NCI-H2227 (cell line): Measurements from ENCODE around the gene ANTXR1.

Experiments
- DNase-seq: peaks from one replicate; lab custom pipeline; 2025; ENCODE audit not compliant: unreplicated experiment; lab: John Stamatoyannopoulos, UW

Gene ANTXR1

DNA sequence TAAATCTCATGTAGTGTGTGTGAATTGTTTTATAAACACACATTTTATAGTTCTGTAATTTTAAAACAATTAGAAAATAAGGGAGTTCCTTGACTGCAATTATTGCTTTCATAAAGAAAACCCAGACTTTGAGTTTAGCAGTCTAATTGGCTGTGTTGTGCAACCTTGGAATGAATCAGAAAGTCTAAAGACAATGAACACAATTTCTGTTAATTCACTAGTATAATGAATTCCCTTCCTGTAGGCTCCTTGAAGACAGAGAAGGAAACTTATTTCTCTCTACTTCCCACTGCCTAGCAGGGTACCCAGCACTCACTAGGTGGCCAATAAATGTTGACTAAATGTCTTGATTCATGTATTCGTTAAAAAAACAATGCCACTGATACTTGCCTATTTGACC, 79.9 kb downstream of the ANTXR1 start:
- DNase-seq: no peak

DNA sequence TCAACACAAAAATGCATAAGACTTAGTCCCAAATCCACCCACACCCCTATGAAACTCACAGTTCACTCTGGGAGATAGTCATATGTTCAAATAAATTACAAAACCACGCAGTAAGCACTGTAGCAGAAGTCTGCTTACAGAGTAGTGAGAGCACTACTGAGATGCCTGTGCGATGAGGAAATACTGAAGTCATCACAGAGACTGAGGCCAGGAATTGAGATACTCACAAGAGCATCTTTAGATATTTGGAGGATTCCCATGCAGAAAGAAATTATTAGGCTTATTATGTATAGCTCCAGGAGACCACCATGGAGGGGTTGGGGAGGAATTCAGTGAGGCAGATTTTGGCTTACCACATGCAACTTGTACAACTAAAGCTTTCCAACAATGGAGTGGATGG, 82.3 kb downstream of the ANTXR1 start:
- no peak for DNase-seq

DNA sequence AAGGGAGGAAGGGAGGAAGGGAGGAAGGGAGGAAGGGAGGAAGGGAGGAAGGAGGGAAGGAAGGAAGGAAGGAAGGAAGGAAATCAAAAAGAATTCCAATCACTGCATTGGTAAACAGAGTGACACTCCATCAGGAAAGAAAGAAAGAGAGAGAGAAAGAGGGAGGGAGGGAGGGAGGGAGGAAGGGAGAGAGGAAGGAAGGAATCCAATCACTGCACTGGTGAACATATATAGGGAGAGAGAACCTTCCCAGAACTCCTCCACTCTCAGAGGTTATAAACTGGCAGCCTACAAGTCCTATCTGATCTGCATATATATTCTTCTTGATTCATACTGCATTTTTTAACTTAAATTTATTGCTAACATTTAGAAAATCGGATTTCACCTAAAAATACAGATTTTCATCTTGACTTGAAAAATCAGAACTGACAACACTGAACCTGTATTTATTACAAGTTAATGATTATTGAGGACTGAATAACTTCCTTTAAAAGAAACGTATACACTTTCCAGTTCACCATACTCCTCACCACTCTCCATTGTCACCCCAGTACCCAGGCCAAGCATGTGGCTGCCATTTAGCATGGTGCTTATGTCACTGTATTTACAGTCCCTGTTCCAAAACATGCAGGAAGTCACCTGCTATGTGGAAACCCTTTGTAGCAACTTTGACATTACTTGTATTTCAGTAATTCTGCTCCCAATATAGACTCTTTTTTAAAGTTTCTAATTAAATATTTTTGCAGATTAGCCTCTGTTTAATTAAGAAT, 83.5 kb downstream of the ANTXR1 start:
- no peak for DNase-seq

DNA sequence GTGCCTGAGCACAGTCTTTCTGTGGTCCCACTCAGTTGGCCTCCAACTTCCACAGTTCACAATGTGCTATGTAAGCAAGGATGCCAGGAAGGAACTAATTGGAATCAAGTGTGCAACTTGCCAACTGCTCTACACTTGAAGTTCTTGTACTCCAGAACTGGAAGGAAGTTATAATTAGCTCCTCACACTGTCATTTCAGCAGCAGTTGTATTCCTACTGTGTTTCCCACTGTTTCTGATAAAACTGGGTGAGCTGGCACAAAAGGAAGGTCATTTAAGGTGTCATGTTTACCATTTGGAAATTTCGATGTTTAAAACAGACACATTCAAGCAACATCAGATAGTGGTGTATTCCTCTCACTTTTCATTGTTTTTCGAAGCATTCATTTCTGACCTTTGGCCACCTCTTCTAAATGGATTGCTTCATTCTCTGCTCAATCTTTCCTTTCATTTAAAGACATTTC, 84.2 kb downstream of the ANTXR1 start:
- DNase-seq: no peak

DNA sequence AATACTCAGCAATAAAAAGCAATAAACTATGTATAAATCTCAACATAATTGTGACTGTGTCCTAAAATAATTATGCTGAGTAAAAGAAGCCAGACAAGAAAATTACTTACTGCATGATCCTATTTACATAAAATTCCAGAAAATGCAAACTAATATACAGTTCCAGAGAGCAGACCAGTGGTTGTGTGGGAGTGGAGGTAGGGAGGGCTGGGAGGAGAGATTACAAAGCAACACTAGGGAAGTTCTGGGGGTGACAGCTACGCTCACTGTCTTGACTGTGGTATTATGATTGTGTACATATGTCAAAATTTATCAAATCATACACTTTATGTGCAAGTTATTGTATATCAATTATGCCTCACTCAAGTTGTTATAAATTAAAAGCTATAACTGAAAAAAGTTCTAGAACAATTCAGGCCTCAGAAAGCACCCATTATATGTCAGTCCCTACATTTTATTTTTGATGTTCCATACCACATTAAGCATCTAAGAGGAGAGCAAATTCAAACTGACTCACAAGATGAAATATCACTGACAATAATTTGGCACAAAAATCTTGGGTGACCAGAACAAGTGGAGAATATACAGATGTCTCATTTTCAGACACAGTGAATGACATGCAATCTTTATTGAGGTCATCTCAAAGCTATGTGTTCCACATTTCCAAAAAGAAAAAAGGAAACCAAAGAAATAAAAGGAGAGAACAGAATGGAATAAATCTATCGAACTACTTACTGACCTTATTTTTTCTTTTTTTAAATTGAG, 85.1 kb downstream of the ANTXR1 start:
- no peak for DNase-seq

DNA sequence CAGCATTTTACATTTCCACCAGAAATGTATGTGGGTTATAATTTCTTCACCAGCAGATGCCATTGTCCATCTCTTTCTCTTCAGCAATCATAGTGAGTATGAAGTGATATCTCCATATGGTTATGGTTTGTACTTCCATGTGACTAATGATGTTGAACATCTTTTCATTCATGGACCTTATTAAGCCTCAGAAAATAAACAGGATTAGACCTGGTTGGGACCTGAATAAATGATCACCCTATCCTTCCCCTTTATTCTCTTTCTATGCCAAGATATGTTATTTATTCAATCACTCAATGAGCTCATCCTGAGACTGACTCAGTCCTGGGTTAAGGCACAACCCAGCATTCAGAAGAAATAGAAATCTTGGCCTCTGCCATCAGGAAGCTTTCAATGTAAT, 86.6 kb downstream of the ANTXR1 start:
- no peak for DNase-seq

DNA sequence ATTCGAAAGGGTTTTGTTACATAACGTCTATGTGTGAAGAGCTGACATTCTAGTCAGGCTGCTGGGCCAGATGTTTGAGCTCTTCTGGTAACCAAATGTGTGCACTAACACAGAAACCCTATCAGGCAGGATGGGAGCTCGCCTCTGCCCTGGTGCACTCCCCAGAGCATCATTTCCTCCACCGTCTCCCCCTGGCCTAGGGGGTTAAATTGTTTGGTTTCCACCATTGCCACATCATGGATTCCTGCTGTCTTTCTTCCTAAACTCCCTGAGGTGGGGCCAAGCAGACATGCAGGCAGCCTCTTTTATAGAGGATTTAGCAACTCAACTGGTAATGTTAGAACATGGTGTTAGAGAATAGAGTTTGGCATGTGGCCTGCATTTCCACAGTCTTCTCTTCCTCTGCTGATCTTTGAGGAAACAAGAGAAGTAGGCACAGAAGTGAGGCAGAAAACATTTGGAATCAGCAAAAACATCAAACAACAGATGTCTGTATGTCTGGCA, 87.3 kb downstream of the ANTXR1 start:
- no peak for DNase-seq

DNA sequence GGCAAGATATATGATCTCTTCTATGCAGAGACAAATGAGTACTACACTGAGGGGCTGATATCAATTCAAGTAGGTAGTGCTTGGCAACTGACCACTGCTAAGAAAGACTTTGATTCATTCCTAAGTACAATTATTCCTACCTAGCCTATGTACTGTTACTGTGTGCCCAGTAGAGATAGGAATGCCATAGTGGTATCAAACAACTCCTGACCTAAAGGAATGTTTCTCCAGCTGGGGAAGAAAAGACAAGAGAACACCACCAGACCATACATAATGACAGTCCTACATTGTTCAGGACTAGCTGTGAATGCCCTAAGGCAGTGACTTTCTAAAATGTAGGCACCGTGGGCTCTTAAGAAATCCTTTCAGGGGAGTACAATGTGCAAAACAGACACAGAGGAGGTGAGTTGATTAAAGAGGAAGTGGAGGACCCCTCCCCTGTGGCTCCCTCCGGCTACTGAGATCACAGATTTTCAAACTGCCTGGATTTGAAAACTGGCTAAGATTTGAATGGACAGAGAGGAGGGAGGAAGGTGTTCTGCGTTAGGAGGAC, 89.1 kb downstream of the ANTXR1 start:
- no peak for DNase-seq

DNA sequence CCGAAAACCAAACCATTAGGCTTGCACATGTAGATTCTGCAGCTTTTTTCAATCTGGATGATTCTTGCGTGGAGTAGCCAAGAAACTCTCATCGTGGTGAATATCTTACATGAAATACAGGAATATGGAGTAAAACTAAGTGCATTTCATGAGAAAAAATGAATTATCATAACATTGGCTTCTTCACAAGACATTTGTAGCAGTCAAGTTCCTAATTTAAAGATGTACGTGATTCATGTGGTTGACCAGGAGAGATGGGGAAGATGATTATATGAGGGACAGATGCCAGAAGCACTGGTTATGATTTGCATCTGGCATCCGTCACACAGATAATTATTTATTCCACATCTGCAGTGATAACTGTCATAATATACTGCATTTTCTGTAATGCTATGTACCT, 90.4 kb downstream of the ANTXR1 start:
- no peak for DNase-seq

DNA sequence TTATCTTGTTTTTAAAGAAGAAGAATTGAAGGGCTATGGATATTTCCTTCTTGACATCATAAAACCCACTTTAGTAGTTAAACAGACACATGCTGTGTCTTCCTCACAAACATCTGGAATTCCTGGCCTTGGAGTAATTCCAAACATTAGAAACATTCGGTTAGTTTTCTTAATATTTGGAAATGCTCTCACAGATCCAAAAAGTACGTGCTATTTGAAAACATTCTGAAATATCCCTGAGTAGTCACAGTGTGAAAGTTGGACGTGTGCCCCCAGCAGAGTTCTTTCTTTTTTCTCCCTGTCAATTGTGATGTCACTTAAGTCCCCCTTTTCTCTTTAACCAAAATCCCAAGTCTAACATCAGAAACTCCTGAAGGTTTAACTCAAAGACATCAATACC, 91.3 kb downstream of the ANTXR1 start:
- DNase-seq: no peak

DNA sequence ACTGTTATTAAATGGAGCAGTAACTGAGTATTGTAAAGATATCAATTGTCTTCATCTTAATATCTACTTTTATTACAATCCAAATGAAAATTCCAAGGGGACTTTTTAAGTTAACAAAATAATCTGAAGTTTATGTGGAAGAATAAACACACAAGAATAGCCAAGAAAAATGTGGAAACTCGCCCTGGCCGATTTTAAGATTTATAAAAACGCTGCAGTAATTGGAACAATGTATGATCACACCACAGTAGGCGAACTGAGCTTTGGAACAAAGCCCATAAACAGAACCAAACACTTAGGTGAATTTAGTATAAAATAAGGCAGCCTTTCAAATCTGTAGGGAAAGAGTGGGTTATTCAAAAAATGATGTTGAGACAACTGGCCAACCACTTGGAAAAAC, 96.3 kb downstream of the ANTXR1 start:
- DNase-seq: no peak

DNA sequence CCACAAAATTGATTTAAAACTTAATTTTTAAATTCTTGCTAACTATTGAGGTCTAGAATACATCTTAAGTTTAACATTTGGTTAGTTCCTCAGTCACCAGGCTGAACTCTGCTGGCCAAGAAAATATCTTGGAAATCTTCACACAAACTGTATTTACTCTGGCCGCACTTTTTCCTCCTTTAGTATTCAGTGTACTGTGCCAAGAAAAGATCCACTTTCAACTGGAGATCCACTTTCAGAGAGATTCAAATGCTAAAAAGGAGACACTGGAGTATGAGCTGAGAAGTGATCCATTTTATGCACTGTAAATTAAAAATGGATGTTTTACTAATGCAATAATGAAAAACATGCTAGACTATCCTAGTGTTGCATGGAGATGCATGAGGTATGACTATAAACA, 98.1 kb downstream of the ANTXR1 start:
- DNase-seq: no peak

DNA sequence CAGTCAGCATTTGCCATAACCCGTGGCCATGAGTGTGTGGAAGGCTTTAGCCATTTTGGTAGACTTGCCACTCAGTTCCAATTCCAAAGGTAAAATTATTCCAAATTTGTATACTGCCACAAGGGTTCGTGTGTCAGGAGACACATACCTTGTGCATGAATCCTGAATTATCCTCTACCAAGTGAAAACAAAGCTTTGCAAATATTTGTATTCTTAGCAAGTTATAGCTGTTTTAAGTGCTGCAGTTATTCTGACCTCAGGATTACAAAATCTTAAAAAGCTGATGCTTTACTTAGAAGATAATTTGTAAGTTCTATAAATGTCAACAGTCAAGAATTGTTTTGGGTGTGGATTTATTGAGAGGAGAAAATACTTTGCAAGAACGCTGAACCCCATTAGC, 100.6 kb downstream of the ANTXR1 start:
- no peak for DNase-seq

DNA sequence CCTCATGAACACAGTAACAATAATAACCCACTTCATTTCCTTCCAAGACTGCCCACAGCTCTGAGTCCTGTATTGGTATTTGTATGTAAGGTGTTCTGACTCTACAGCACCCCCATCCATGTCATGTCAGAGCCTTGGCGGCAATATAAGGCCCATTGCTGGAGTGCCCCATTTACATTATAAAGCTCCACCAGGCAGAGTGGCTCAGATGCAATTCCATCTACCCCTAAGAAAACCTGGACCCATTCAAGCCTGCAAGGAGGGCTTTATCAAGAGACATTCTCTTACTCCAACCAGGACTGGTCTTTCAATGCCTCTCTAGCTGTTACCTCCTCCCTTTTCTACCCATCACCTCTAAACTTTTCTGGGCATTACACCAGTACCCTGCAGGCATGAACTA, 101.6 kb downstream of the ANTXR1 start:
- no peak for DNase-seq

DNA sequence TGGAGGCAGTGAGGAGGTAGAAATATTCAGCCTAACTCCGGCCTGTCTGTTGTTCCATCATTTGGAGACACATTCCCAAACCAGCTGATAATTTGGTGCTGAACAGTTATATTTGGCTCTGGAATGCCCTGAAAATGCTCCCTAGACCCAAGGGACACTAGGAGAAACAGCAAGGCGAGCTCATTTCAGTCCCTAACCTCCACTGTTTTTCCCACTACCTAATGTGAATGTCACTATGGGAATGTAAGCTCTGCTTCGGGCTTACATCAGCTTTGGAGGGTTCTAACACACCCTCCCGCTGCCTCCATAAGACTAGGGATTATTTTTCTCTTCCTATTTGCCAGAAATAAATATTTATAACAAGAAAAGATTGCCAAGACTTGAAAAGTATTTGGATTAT, 103.5 kb downstream of the ANTXR1 start:
- DNase-seq: no peak

DNA sequence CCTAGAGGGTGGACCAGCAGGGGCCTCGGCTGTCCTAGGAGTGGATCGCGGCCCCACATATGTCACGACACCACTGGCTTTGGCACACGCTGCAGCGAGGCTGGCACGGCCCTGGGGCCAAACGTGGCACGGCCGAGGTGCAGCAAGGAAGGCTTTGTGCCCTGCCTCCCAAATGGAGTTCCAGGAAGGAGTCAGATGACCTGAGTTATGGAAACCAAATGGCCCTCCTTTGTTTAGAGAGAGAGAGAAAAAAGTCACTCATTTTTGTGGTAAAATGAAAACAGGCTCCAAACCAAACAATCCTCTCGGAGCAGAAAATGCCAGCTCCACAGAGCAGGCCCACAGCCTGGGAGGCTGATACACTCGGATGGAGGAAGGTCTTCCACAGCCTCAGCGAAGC, 105.6 kb downstream of the ANTXR1 start:
- DNase-seq: no peak

DNA sequence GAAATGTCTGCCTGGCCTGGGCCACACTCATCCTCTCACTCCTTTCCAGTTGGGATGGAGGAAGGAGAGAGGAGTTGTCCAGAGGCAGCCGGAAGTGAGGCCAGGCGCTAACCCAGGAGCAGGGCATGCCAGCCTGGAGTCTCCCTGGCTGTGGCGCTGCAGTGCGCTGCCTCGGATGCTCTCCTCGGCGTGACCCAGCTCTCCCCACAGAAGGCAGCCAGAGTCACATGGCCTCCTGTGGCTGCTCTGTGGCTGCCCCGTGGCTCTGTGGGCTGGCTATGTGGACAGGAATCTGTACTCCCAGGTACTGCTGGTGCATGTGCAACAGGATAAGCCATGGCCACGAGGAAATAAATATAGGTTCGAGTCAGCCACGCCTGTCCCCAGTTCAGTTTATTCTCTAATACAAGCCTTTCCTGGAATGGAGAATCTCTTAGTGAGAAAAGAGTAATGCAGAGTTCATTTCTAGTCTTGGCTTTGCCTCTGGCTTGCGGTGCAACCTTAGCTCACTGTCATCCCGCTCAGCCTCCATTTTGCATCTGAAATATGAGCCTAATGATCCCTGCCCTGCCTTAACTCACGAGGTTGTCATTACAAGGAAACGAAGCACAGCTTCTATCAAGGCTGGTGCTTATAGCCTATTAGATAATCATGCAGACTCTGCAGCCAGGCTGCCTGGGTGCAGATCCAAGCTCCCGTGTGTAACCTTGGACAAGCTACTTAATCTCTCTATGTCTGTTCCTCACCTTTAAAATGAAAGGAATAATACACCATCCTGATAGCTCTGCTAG, 106.3 kb downstream of the ANTXR1 start:
- DNase-seq: no peak

DNA sequence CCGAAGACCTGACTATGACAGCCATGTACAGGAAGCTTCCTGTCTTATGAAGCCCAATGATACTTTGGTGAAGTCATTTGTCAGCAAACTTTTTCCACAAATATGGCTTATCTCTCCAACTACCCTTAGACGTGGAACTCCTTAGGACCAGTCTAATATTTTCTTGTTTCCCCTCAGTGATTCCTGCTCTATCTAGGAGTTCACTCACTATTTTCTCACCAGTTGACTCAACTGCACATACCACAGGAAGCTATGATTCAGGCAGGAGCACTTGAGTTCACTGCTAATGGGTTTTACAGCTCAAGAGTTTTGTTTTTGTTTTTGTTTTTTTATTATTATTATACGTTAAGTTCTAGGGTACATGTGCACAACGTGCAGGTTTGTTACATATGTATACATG, 109.3 kb downstream of the ANTXR1 start:
- no peak for DNase-seq

DNA sequence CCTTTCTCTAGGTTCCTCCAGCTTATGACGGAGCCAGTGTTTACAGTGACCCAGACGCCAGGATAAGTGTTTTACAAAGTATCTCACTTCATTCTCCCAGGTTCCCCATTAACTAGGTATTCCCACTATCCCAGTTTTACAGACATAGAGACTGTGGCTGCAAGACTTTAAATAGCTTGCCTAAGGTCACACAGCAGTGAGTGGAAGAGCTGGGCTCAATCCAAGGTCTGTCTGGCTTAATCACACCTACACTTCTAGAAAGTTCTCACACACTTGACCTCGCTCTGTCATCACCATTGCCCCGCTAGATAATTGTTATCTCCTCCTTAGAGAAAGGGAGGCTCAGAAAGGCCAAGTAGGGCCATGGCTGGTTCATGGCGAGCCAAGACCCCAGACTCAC, 110.2 kb downstream of the ANTXR1 start:
- DNase-seq: no peak

DNA sequence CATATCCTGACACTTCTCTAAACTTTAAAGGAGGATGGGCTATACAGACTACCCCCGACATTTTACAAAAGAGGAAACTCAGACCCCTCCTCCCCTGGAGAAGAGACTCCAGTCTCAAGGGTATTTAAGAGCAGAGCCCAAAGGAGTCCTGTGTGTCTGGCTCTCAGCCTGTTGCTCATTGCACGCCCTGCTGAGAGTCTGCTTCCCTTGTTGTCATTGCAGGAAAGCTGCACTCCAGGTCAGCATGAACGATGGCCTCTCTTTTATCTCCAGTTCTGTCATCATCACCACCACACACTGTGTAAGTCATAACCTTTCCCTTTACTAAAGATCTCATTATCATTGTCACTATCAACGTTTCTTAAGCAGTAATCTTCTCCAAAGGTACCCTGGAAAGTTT, 111.4 kb downstream of the ANTXR1 start:
- no peak for DNase-seq

DNA sequence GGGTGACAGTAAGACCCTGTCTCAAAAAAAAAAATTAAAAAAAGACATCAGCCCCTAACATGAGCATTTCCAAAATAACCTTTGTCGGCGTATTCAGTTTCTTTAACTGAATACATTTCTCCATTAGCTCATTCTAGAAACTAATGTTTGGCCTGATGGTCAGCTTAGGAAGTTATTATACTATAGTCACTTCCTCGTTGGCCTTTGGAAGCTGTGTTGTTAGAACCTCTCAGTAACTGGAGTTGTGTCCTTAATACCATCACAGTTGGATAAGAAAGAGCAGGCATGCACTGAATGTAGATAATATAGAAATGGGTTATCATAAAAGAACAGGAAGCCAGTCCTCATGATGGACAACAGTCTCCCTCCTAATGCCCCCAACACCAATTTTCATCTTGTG, 112.8 kb downstream of the ANTXR1 start:
- DNase-seq: no peak
